ENCODE measurements around the gene KCNH2. TPM values are rescaled to one million over a fixed set of nuclear protein-coding genes. Genes with fewer than 3 reads are reported as not detected.

Gene KCNH2
- total RNA-seq, 2 experiments from 2014 or later, result 5.8 to 7.5 TPM

GRCh38 chr7:150953061-150953997, 24.8 kb downstream of the KCNH2 start:
- no peak overlapping the region for H3K27ac ChIP-seq (ENCODE audit: low read depth, low read length, poor library complexity, severe bottlenecking)
- intact Hi-C loops (cut with micrococcal nuclease; ENCODE audit: unreplicated experiment), result no loop called here
- H4K20me1 ChIP-seq (ENCODE audit: insufficient read depth, low read length), result no peaks in the 10 kb centered on the region
- no peaks in the 10 kb centered on the region for H3K79me2 ChIP-seq (ENCODE audit: insufficient read depth, low read depth, low read length)
- POLR2A ChIA-PET, result no interaction called here
- CTCF ChIA-PET (ENCODE audit: unreplicated experiment), result no interaction called here
- BruUV-seq (replicated peaks), result no TSS peak
- H3K4me2 ChIP-seq (ENCODE audit: low read length), result no peak overlapping the region
- no peaks in the 10 kb centered on the region for H3K9me3 ChIP-seq (ENCODE audit: low read length)
- TF ChIP-seq EZH2phosphoT487 (IDR thresholded peaks at IDR 0.05; ENCODE audit: borderline replicate concordance, low read depth, low read length) (no peak), CTCF (conservative IDR thresholded peaks at IDR 0.05; ENCODE audit: low read length) (no peak)
- H3K9me2 ChIP-seq (ENCODE audit: insufficient read depth, low read length), result no peaks in the 10 kb centered on the region
- no peaks in the 10 kb centered on the region for H3K36me3 ChIP-seq (ENCODE audit: insufficient read depth, low read length)
- H3K4me1 ChIP-seq (ENCODE audit: insufficient read depth, low read length, poor library complexity, severe bottlenecking), result peaks cover 9% of the 10 kb centered on the region
- DNase-seq (ENCODE audit: low spot score), result no peak
- no peak overlapping the region for H2AFZ ChIP-seq (ENCODE audit: low read length)
- H3K4me3 ChIP-seq (ENCODE audit: low read depth, low read length, poor library complexity, severe bottlenecking), result no peak overlapping the region

GRCh38 chr7:150952331-150953050, 25.6 kb downstream of the KCNH2 start:
- Histone ChIP-seq H3K36me3 (ENCODE audit: insufficient read depth, low read length) (no peaks in the 10 kb centered on the region), H3K9me3 (ENCODE audit: low read length) (no peaks in the 10 kb centered on the region), H3K9me2 (ENCODE audit: insufficient read depth, low read length) (no peaks in the 10 kb centered on the region), H3K4me1 (ENCODE audit: insufficient read depth, low read length, poor library complexity, severe bottlenecking) (peaks cover 9% of the 10 kb centered on the region), H2AFZ (ENCODE audit: low read length) (no peak overlapping the region), H3K79me2 (ENCODE audit: insufficient read depth, low read depth, low read length) (no peaks in the 10 kb centered on the region), H3K4me2 (ENCODE audit: low read length) (no peak overlapping the region), H4K20me1 (ENCODE audit: insufficient read depth, low read length) (no peaks in the 10 kb centered on the region), H3K27ac (ENCODE audit: low read depth, low read length, poor library complexity, severe bottlenecking) (no peak overlapping the region), H3K4me3 (ENCODE audit: low read depth, low read length, poor library complexity, severe bottlenecking) (no peak overlapping the region)
- DNase-seq (ENCODE audit: low spot score), result no peak
- TF ChIP-seq CTCF (conservative IDR thresholded peaks at IDR 0.05; ENCODE audit: low read length), result no peak
- no peak for TF ChIP-seq EZH2phosphoT487 (IDR thresholded peaks at IDR 0.05; ENCODE audit: borderline replicate concordance, low read depth, low read length)
- no TSS peak for BruUV-seq (replicated peaks)
- ChIA-PET POLR2A (interaction anchor here (0.5 kb wide), 1 partner anchor 9 kb away, joined by 4 read pairs; no protein-coding TSS in a partner anchor), CTCF (ENCODE audit: unreplicated experiment) (no interaction called here)
- intact Hi-C loops (cut with micrococcal nuclease; ENCODE audit: unreplicated experiment), result no loop called here
